HCT116 (cell line): ENCODE data around the gene AAMDC.

Experiments
- EZH2 ChIP-seq: fragments of 200-600 bp; sonication (generic); IDR thresholded peaks from 2 replicates; pipeline ENCODE4 v1.6.1; 2017; ENCODE audit warnings: antibody characterized with exemption, mixed run types
- TF ChIP-seq, protein P1 (sequence below), 3 experiments: fragments of 200-600 bp in 1 of 3; sonication (generic) in 1 of 3; IDR thresholded peaks in 2 of 3; conservative IDR thresholded peaks in 1 of 3; 2 replicates each; pipeline ENCODE4 v1.5.1; 2012 to 2017; ENCODE audit warnings: low read depth in 2 of 3, low read length in 2 of 3, antibody characterized with exemption in 1 of 3, borderline replicate concordance in 1 of 3, control low read depth in 1 of 3, mild to moderate bottlenecking in 1 of 3, mixed read lengths in 1 of 3, mixed run types in 1 of 3, moderate library complexity in 1 of 3; ENCODE audit not compliant: insufficient read depth in 1 of 3

DNA sequence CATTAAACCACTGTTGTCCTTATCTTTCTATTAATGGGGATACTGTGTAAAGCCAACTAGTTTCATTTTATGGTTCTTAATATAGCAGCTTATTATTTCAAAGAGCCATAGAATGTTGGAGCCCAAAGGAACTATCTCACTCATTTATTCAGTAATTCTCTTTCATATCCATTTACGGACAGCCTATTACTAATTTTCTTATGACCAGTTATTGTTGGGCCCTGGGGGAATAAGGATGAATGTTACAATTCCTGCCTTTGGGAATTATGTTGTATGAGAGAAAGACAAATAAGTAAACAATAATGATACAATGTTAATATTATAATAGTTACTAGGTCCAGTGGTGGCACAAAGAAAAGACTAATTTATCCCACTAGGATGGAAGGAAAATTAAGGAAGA lies 52.4 kb downstream of the AAMDC start:
- TF ChIP-seq, protein P1, sequence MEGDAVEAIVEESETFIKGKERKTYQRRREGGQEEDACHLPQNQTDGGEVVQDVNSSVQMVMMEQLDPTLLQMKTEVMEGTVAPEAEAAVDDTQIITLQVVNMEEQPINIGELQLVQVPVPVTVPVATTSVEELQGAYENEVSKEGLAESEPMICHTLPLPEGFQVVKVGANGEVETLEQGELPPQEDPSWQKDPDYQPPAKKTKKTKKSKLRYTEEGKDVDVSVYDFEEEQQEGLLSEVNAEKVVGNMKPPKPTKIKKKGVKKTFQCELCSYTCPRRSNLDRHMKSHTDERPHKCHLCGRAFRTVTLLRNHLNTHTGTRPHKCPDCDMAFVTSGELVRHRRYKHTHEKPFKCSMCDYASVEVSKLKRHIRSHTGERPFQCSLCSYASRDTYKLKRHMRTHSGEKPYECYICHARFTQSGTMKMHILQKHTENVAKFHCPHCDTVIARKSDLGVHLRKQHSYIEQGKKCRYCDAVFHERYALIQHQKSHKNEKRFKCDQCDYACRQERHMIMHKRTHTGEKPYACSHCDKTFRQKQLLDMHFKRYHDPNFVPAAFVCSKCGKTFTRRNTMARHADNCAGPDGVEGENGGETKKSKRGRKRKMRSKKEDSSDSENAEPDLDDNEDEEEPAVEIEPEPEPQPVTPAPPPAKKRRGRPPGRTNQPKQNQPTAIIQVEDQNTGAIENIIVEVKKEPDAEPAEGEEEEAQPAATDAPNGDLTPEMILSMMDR (IDR thresholded peaks at IDR 0.05 in 2 of 3, conservative IDR thresholded peaks at IDR 0.05 in 1 of 3; ENCODE audit: borderline replicate concordance in 1 of 3, insufficient read depth in 1 of 3, low read depth in 2 of 3, low read length in 2 of 3) = no peak
- no peak for TF ChIP-seq EZH2
